OCI-LY1 (cell line): ENCODE measurements around the gene CASP3.

Source experiments
- H2AFZ ChIP-seq: fragments of 200-600 bp; sonication (generic), shearing (Covaris generic); 2 replicates; pipeline ENCODE4 v1.6.0; 2014; ENCODE audit warnings: antibody characterized with exemption, mild to moderate bottlenecking, low read length
- H3F3A ChIP-seq: fragments of 200-600 bp; sonication (generic), shearing (Covaris generic); 2 replicates; pipeline ENCODE4 v1.6.0; 2014; ENCODE audit warnings: mild to moderate bottlenecking, antibody characterized with exemption, low read length, moderate library complexity; ENCODE audit not compliant: insufficient read depth
- H3K27ac ChIP-seq: fragments of 200-600 bp; sonication (generic); 2 replicates; pipeline ENCODE4 v1.5.1; 2014; ENCODE audit warnings: low read length, mixed run types, mild to moderate bottlenecking, low read depth; ENCODE audit not compliant: poor library complexity, severe bottlenecking
- H3K27me3 ChIP-seq: fragments of 200-600 bp; sonication (generic); 2 replicates; pipeline ENCODE4 v1.6.0; 2014; ENCODE audit warnings: antibody characterized with exemption, mild to moderate bottlenecking, low read length, moderate library complexity; ENCODE audit not compliant: insufficient read depth
- H3K36me3 ChIP-seq: fragments of 200-600 bp; sonication (generic); 2 replicates; pipeline ENCODE4 v1.6.1; 2014; ENCODE audit warnings: mild to moderate bottlenecking, antibody characterized with exemption, low read length, moderate library complexity, mixed read lengths; ENCODE audit not compliant: insufficient read depth
- H3K4me1 ChIP-seq: fragments of 200-600 bp; sonication (generic); 2 replicates; pipeline ENCODE4 v1.5.1; 2014; ENCODE audit warnings: mild to moderate bottlenecking, low read length, moderate library complexity; ENCODE audit not compliant: insufficient read depth, severe bottlenecking
- H3K4me2 ChIP-seq: fragments of 200-600 bp; sonication (generic), shearing (Covaris generic); 2 replicates; pipeline ENCODE4 v1.6.1; 2014; ENCODE audit warnings: low read length
- H3K4me3 ChIP-seq: fragments of 200-600 bp; sonication (generic); 2 replicates; pipeline ENCODE4 v1.5.1; 2014; ENCODE audit warnings: low read length, low read depth, mild to moderate bottlenecking, mixed read lengths; ENCODE audit not compliant: poor library complexity, severe bottlenecking
- H3K79me2 ChIP-seq: fragments of 200-600 bp; shearing (Covaris generic); 2 replicates; pipeline ENCODE4 v1.6.1; 2016; ENCODE audit warnings: mixed run types, low read length, mixed read lengths; ENCODE audit not compliant: insufficient read depth
- H3K9ac ChIP-seq: fragments of 200-600 bp; sonication (generic), shearing (Covaris generic); 2 replicates; pipeline ENCODE4 v1.6.1; 2014; ENCODE audit warnings: mild to moderate bottlenecking, low read length, mixed read lengths
- H3K9me2 ChIP-seq: fragments of 200-600 bp; sonication (generic), shearing (Covaris generic); 2 replicates; pipeline ENCODE4 v1.6.1; 2014; ENCODE audit warnings: low read depth, mild to moderate bottlenecking, low read length, mixed read lengths
- H3K9me3 ChIP-seq: fragments of 200-600 bp; shearing (Covaris generic); 2 replicates; pipeline ENCODE4 v1.6.1; 2014; ENCODE audit warnings: low read length, mixed read lengths
- H4K20me1 ChIP-seq: fragments of 200-600 bp; sonication (generic), shearing (Covaris generic); 2 replicates; pipeline ENCODE4 v1.6.0; 2016; ENCODE audit warnings: mild to moderate bottlenecking, low read length; ENCODE audit not compliant: insufficient read depth
- CTCF ChIP-seq: fragments of 200-600 bp; sonication (generic), shearing (Covaris generic); IDR thresholded peaks from 2 replicates; pipeline ENCODE4 v1.5.1; 2017; ENCODE audit warnings: mild to moderate bottlenecking, antibody characterized with exemption, low read length, moderate library complexity, mixed read lengths
- EZH2 ChIP-seq: fragments of 200-600 bp; sonication (generic), shearing (Covaris generic); IDR thresholded peaks from 2 replicates; pipeline ENCODE4 v1.8.0; 2017; ENCODE audit warnings: borderline replicate concordance, mixed run types, mild to moderate bottlenecking, antibody characterized with exemption, low read length, moderate library complexity, mixed read lengths

The CASP3 gene

DNA sequence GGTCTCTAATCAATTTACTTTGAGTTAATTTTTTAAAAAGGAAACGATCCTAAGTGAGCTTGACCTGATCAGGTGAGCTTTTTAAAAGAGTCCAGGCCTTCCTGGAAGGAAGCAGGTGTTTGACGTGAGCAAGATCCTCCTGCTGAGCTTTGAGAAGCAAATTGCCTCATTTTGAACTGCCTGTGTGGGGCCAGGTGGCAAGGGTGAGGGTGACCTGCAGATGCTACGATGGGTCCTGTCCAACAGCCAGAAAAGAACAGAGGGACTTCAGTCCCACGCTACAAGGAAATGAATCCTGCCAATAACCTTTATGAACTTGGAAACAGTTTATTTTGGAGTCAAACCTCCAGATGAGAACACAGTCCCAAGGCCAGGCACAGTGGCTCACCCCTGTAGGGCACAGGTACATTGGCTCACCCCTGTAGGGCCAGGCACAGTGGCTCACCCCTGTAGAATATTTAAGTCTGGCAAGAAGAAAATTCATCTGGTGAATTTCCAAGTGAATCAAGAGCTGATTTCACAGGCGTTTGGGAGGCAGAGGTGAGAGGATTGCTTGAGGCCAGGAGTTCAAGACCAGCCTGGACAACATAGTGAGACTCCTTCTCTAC is 58.1 kb downstream of the CASP3 start:
- H3K27me3 ChIP-seq: no peaks in the 10 kb centered on the region
- H3F3A ChIP-seq: no peaks in the 10 kb centered on the region
- H3K4me1 ChIP-seq: peaks cover 6% of the 10 kb centered on the region
- no peaks in the 10 kb centered on the region for H3K9me3 ChIP-seq
- no peak overlapping the region for H3K4me3 ChIP-seq
- no peaks in the 10 kb centered on the region for H3K9me2 ChIP-seq
- no peak overlapping the region for H3K27ac ChIP-seq
- H3K9ac ChIP-seq: no peak overlapping the region
- no peak for TF ChIP-seq EZH2
- no peak for TF ChIP-seq CTCF
- no peaks in the 10 kb centered on the region for H3K79me2 ChIP-seq
- no peaks in the 10 kb centered on the region; the same call in 1 of the 2 replicates for H3K36me3 ChIP-seq
- no peak overlapping the region for H3K4me2 ChIP-seq
- no peaks in the 10 kb centered on the region for H4K20me1 ChIP-seq
- H2AFZ ChIP-seq: no peak overlapping the region

- Histone ChIP-seq H3K36me3 (no peaks in the 10 kb centered on the region; the same call in 1 of the 2 replicates), H3K79me2 (no peaks in the 10 kb centered on the region), H2AFZ (no peak overlapping the region), H3K4me1 (peaks cover 12% of the 10 kb centered on the region), H3K9me3 (no peaks in the 10 kb centered on the region), H3K4me3 (no peak overlapping the region), H3K4me2 (no peak overlapping the region), H3F3A (no peaks in the 10 kb centered on the region), H3K9ac (no peak overlapping the region), H3K27ac (no peak overlapping the region), H3K27me3 (no peaks in the 10 kb centered on the region), H3K9me2 (no peaks in the 10 kb centered on the region), H4K20me1 (no peaks in the 10 kb centered on the region)
- no peak for TF ChIP-seq EZH2
- TF ChIP-seq CTCF: no peak
These were observed 59.1 kb downstream of the CASP3 start for GRCh38 chr4:184590196-184590595.

- H3K4me3 ChIP-seq: no peak overlapping the region
- no peaks in the 10 kb centered on the region for H4K20me1 ChIP-seq
- H3K36me3 ChIP-seq: no peaks in the 10 kb centered on the region; the same call in 1 of the 2 replicates
- H2AFZ ChIP-seq: no peak overlapping the region
- H3K27me3 ChIP-seq: no peaks in the 10 kb centered on the region
- TF ChIP-seq CTCF (no peak), EZH2 (no peak)
- H3K9me3 ChIP-seq: no peaks in the 10 kb centered on the region
- H3K9me2 ChIP-seq: no peaks in the 10 kb centered on the region
- H3K79me2 ChIP-seq: no peaks in the 10 kb centered on the region
- H3K9ac ChIP-seq: no peak overlapping the region
- H3F3A ChIP-seq: no peaks in the 10 kb centered on the region
- peaks cover 25% of the 10 kb centered on the region for H3K4me1 ChIP-seq
- no peak overlapping the region for H3K27ac ChIP-seq
- H3K4me2 ChIP-seq: no peak overlapping the region
These were observed 60.4 kb downstream of the CASP3 start for GRCh38 chr4:184588893-184589292.
